SK-N-SH (cell line): ENCODE data around the gene SVOP. TPM values are rescaled to one million over a fixed set of nuclear protein-coding genes. Genes with fewer than 3 reads are reported as not detected.

ENCODE experiments used
- CTCF ChIA-PET: fragments of 300-600, 350-600 bp; formaldehyde crosslinking; extraction: SDS; loops from one replicate; lab custom pipeline; 2021; lab: Yijun Ruan, JAX
- POLR2A ChIA-PET: fragments of 350-600 bp; sonication (Branson Sonifier 250); formaldehyde crosslinking; extraction: SDS; loops from one replicate; lab custom pipeline; 2020; ENCODE audit warnings: antibody characterized with exemption, inconsistent platforms; lab: Yijun Ruan, JAX
- DNase-seq: peaks from one replicate; pipeline ENCODE4 v3.0.0; 2012
- H2AFZ ChIP-seq: fragments of 200-600 bp; sonication (generic); 2 replicates; pipeline ENCODE4 v1.8.1; 2016; ENCODE audit warnings: antibody characterized with exemption, mild to moderate bottlenecking, low read depth
- H3F3A ChIP-seq: fragments of 200-600 bp; sonication (generic); replicated peaks from 2 replicates; pipeline ENCODE3; 2016; ENCODE audit warnings: antibody characterized with exemption, mild to moderate bottlenecking; ENCODE audit not compliant: insufficient read depth
- H3K27ac ChIP-seq, 2 experiments: fragments of 200-500 bp in 1 of 2; fragments of 200-600 bp in 1 of 2; sonication (Bioruptor generic) in 1 of 2; sonication (generic), shearing (Covaris generic) in 1 of 2; 2 replicates each; pipeline versions ENCODE4 v1.5.1 to v1.6.1; 2014 to 2016; ENCODE audit warnings: low read depth in 2 of 2, inconsistent platforms in 1 of 2, low read length in 1 of 2, mild to moderate bottlenecking in 1 of 2, mixed read lengths in 1 of 2
- H3K27me3 ChIP-seq: fragments of 200-600 bp; sonication (generic), shearing (Covaris generic); 2 replicates; pipeline ENCODE4 v1.6.1; 2016; ENCODE audit warnings: mixed run types; ENCODE audit not compliant: insufficient read depth
- H3K36me3 ChIP-seq, 2 experiments: fragments of 200-500 bp in 1 of 2; fragments of 200-600 bp in 1 of 2; sonication (Bioruptor generic) in 1 of 2; sonication (generic) in 1 of 2; replicated peaks in 1 of 2; 2 replicates each; pipeline versions ENCODE3 to v1.5.1; 2014 to 2016; ENCODE audit warnings: low read length in 1 of 2, mild to moderate bottlenecking in 1 of 2; ENCODE audit not compliant: insufficient read depth in 2 of 2, control insufficient read depth in 1 of 2
- H3K4me1 ChIP-seq, 2 experiments: fragments of 200-500 bp in 1 of 2; fragments of 200-600 bp in 1 of 2; sonication (Bioruptor generic) in 1 of 2; sonication (generic), shearing (Covaris generic) in 1 of 2; 2 replicates each; pipeline versions ENCODE4 v1.5.1 to v1.6.1; 2014 to 2016; ENCODE audit warnings: low read depth in 1 of 2, low read length in 1 of 2, mixed run types in 1 of 2; ENCODE audit not compliant: insufficient read depth in 2 of 2, control insufficient read depth in 1 of 2
- H3K4me2 ChIP-seq: fragments of 200-600 bp; sonication (generic), shearing (Covaris generic); 2 replicates; pipeline ENCODE4 v1.6.1; 2017; ENCODE audit warnings: mixed run types
- H3K4me3 ChIP-seq, 2 experiments: fragments of 200-500 bp in 1 of 2; fragments of 200-600 bp in 1 of 2; sonication (Bioruptor generic) in 1 of 2; sonication (generic), shearing (Covaris generic) in 1 of 2; 2 replicates each; pipeline versions ENCODE4 v1.5.1 to v1.8.1; 2014 to 2016; ENCODE audit warnings: low read depth in 2 of 2, inconsistent platforms in 1 of 2, low read length in 1 of 2, mild to moderate bottlenecking in 1 of 2, mixed read lengths in 1 of 2, moderate library complexity in 1 of 2
- H3K79me2 ChIP-seq: fragments of 200-600 bp; sonication (generic); 2 replicates; pipeline ENCODE4 v1.8.1; 2017; ENCODE audit warnings: mild to moderate bottlenecking; ENCODE audit not compliant: insufficient read depth
- H3K9ac ChIP-seq: fragments of 200-600 bp; sonication (generic); 2 replicates; pipeline ENCODE4 v1.6.1; 2017; ENCODE audit warnings: mixed run types
- H3K9me2 ChIP-seq: fragments of 200-600 bp; sonication (generic); 2 replicates; pipeline ENCODE4 v1.6.1; 2017; ENCODE audit warnings: mixed run types
- H3K9me3 ChIP-seq: fragments of 200-600 bp; sonication (generic); 2 replicates; pipeline ENCODE4 v1.6.1; 2017; ENCODE audit warnings: mixed run types, mild to moderate bottlenecking, moderate library complexity
- H4K20me1 ChIP-seq: fragments of 200-600 bp; sonication (generic); 2 replicates; pipeline ENCODE4 v1.6.1; 2017; ENCODE audit warnings: mild to moderate bottlenecking, mixed run types; ENCODE audit not compliant: insufficient read depth
- CHD2 ChIP-seq: fragments of 150-350 bp; IDR thresholded peaks from 2 replicates; pipeline ENCODE4 v1.6.1; 2018; ENCODE audit warnings: low read length; ENCODE audit not compliant: partially characterized antibody
- CTCF ChIP-seq: fragments of 200-600 bp; sonication (generic); IDR thresholded peaks from 2 replicates; pipeline ENCODE4 v1.6.1; 2017; ENCODE audit warnings: antibody characterized with exemption, mild to moderate bottlenecking, moderate library complexity
- ELF1 ChIP-seq: IDR thresholded peaks from 2 replicates; pipeline ENCODE4 v1.4.0; 2012
- EP300 ChIP-seq, 2 experiments: IDR thresholded peaks; 2 replicates each; pipeline versions ENCODE4 v1.4.0 to v1.6.1; 2012; ENCODE audit warnings: borderline replicate concordance in 1 of 2, low read depth in 1 of 2, low read length in 1 of 2
- IRF3 ChIP-seq: fragments of 150-350 bp; IDR thresholded peaks from 2 replicates; pipeline ENCODE4 v1.6.1; 2016; ENCODE audit warnings: mild to moderate bottlenecking, low read depth, low read length
- MXI1 ChIP-seq: IDR thresholded peaks from 2 replicates; pipeline ENCODE4 v1.6.1; 2012; ENCODE audit warnings: mild to moderate bottlenecking, low read depth, low read length, improper control_type of control experiment
- NFIC ChIP-seq: IDR thresholded peaks from 2 replicates; pipeline ENCODE4 v1.4.0; 2012; ENCODE audit warnings: borderline replicate concordance
- PBX3 ChIP-seq: IDR thresholded peaks from 2 replicates; pipeline ENCODE4; 2012
- POLR2AphosphoS5 ChIP-seq: IDR thresholded peaks from 2 replicates; pipeline ENCODE4 v1.6.1; 2012; ENCODE audit warnings: low read depth, low read length
- RCOR1 ChIP-seq: fragments of 150-350 bp; IDR thresholded peaks from 2 replicates; pipeline ENCODE4 v1.6.1; 2017; ENCODE audit warnings: antibody characterized with exemption, low read length
- REST ChIP-seq: IDR thresholded peaks from 2 replicates; pipeline ENCODE4 v1.6.1; 2012; ENCODE audit warnings: mild to moderate bottlenecking, low read depth, low read length, moderate library complexity
- SMC3 ChIP-seq: IDR thresholded peaks from 2 replicates; pipeline ENCODE4 v1.6.1; 2012; ENCODE audit warnings: low read depth, low read length, improper control_type of control experiment
- TAF1 ChIP-seq: IDR thresholded peaks from 2 replicates; pipeline ENCODE4 v1.6.1; 2012; ENCODE audit warnings: low read depth, mild to moderate bottlenecking, low read length, moderate library complexity, borderline replicate concordance
- TCF12 ChIP-seq: IDR thresholded peaks from 2 replicates; pipeline ENCODE4 v1.4.0; 2012
- TEAD4 ChIP-seq: IDR thresholded peaks from 2 replicates; pipeline ENCODE4 v1.4.0; 2012; ENCODE audit warnings: mild to moderate bottlenecking, borderline replicate concordance; ENCODE audit not compliant: insufficient read depth
- USF1 ChIP-seq: IDR thresholded peaks from 2 replicates; pipeline ENCODE4 v1.4.0; 2012; ENCODE audit warnings: low read depth, borderline replicate concordance
- YY1 ChIP-seq: IDR thresholded peaks from 2 replicates; pipeline ENCODE4 v1.4.0; 2012; ENCODE audit warnings: low read depth, mild to moderate bottlenecking
- ZBTB33 ChIP-seq: IDR thresholded peaks from 2 replicates; pipeline ENCODE4 v1.4.0; 2012; ENCODE audit warnings: low read depth, borderline replicate concordance
- WGBS: methylation state at CpG from one replicate; pipeline ENCODE4 v1.1.6; 2017; ENCODE audit warnings: low lambda C conversion rate; 5-methylcytosine and 5-hydroxymethylcytosine counted together
- polyA plus RNA-seq, 3 experiments: library from polyadenylated mRNA; depleted of rRNA; stranded (reverse); fragments of >200 nt; gene quantifications; 2 replicates each; pipeline ENCODE4 v1.2.3, GENCODE V29; 2012

SVOP gene
- polyA plus RNA-seq, 1 of the 3 experiments (the other 2 are of a cell fraction), result 0.07 TPM

GRCh38 chr12:108915632-108916133 is 105.2 kb downstream of the SVOP start:
- H3F3A ChIP-seq, result no peaks in the 10 kb centered on the region
- no peaks in the 10 kb centered on the region for H3K27me3 ChIP-seq
- no peak for TF ChIP-seq USF1
- TF ChIP-seq RCOR1, result no peak
- TF ChIP-seq TEAD4, result no peak
- TF ChIP-seq TAF1, result no peak
- no peak for TF ChIP-seq SMC3
- no peak for TF ChIP-seq YY1
- no peak for DNase-seq
- H4K20me1 ChIP-seq, result no peaks in the 10 kb centered on the region
- H3K9me3 ChIP-seq, result no peaks in the 10 kb centered on the region
- H3K27ac ChIP-seq, result no peak overlapping the region
- H3K36me3 ChIP-seq, result no peaks in the 10 kb centered on the region
- no peak overlapping the region for H2AFZ ChIP-seq
- 72% methylated on average over 14 of the region's 15 CpGs for WGBS
- no peaks in the 10 kb centered on the region for H3K4me1 ChIP-seq
- POLR2A ChIA-PET, result no interaction called here
- H3K9me2 ChIP-seq, result no peaks in the 10 kb centered on the region
- no peak overlapping the region for H3K4me2 ChIP-seq
- H3K4me3 ChIP-seq, result no peak overlapping the region
- no peak overlapping the region for H3K9ac ChIP-seq
- no peaks in the 10 kb centered on the region for H3K79me2 ChIP-seq
- CTCF ChIA-PET, result interaction anchor here (1.2 to 2.4 kb wide), 2 partner anchors 10 to 35 kb away, joined by 3 to 8 read pairs; no protein-coding TSS in a partner anchor

GRCh38 chr12:108914121-108914531 is 106.7 kb downstream of the SVOP start:
- Histone ChIP-seq H3K9me2 (no peaks in the 10 kb centered on the region), H4K20me1 (no peaks in the 10 kb centered on the region), H3K4me2 (no peak overlapping the region), H3K4me3 (no peak overlapping the region), H2AFZ (no peak overlapping the region), H3K27ac (no peak overlapping the region), H3K27me3 (no peaks in the 10 kb centered on the region), H3K79me2 (no peaks in the 10 kb centered on the region), H3K9me3 (no peaks in the 10 kb centered on the region), H3F3A (no peaks in the 10 kb centered on the region), H3K4me1 (no peaks in the 10 kb centered on the region), H3K36me3 (no peaks in the 10 kb centered on the region), H3K9ac (no peak overlapping the region)
- no peak for DNase-seq
- WGBS, result 53% methylated on average over 4 of the region's 4 CpGs
- CTCF ChIA-PET, result no interaction called here
- POLR2A ChIA-PET, result no interaction called here
- no peak for TF ChIP-seq CHD2
- TF ChIP-seq EP300 (IDR thresholded peaks at IDR 0.05; ENCODE audit: borderline replicate concordance in 1 of 2, low read depth in 1 of 2, low read length in 1 of 2), result no peak
- TF ChIP-seq ZBTB33, result no peak
- no peak for TF ChIP-seq POLR2AphosphoS5
- TF ChIP-seq ELF1, result no peak
- TF ChIP-seq PBX3, result no peak
- TF ChIP-seq TCF12, result no peak
- TF ChIP-seq CTCF, result no peak
- no peak for TF ChIP-seq MXI1
- TF ChIP-seq NFIC, result no peak
- no peak for TF ChIP-seq REST
- TF ChIP-seq IRF3, result no peak
